GM10847 (cell line): ENCODE data around the gene FAM167B.

ENCODE experiments used
- POLR2A ChIP-seq: IDR thresholded peaks from 2 replicates; pipeline ENCODE4 v1.6.1; 2011; ENCODE audit not compliant: insufficient read length; ENCODE audit errors: extremely low read depth

Gene FAM167B

GRCh38 chr1:32216566-32216965 lies 30.5 kb upstream of the FAM167B start:
- no peak for TF ChIP-seq POLR2A

GRCh38 chr1:32219022-32219421 lies 28.0 kb upstream of the FAM167B start:
- TF ChIP-seq POLR2A = no peak

- TF ChIP-seq POLR2A = no peak
Observed at GRCh38 chr1:32220746-32221580, 26.1 kb upstream of the FAM167B start.

GRCh38 chr1:32221581-32221979 lies 25.4 kb upstream of the FAM167B start:
- no peak for TF ChIP-seq POLR2A

GRCh38 chr1:32221980-32222755 lies 24.9 kb upstream of the FAM167B start, which contains the start of the genes EIF3I and TMEM234:
EIF3I (plus strand) TSS chr1:32222407; CDS start chr1:32222442, 35 bp downstream.
TMEM234 (minus strand) TSS chr1:32222353; CDS start chr1:32222322, 31 bp downstream.
- peak; percentile 66 for TF ChIP-seq POLR2A

- no peak for TF ChIP-seq POLR2A
Observed at GRCh38 chr1:32223683-32224082, 23.3 kb upstream of the FAM167B start.

- TF ChIP-seq POLR2A = no peak
Observed at GRCh38 chr1:32224285-32224684, 22.7 kb upstream of the FAM167B start.

GRCh38 chr1:32228771-32229170 lies 18.3 kb upstream of the FAM167B start:
- no peak for TF ChIP-seq POLR2A

- TF ChIP-seq POLR2A = no peak
Observed at GRCh38 chr1:32231843-32232432, 15.1 kb upstream of the FAM167B start.

- TF ChIP-seq POLR2A = no peak
Observed at GRCh38 chr1:32232558-32233304, 14.3 kb upstream of the FAM167B start.

GRCh38 chr1:32234792-32235191 lies 12.2 kb upstream of the FAM167B start:
- TF ChIP-seq POLR2A = no peak

- no peak for TF ChIP-seq POLR2A
Observed at GRCh38 chr1:32239337-32239736, 7.7 kb upstream of the FAM167B start.

- TF ChIP-seq POLR2A = no peak
Observed at GRCh38 chr1:32239790-32240139, 7.3 kb upstream of the FAM167B start.

- peak; percentile 27 for TF ChIP-seq POLR2A
Observed at GRCh38 chr1:32240140-32240951, 6.7 kb upstream of the FAM167B start.
